Measurements from ENCODE around the gene DAPK2.
"Not testable (repeated sequence)": the region's sequence is repeated elsewhere in the genome, so short reads cannot be mapped to it uniquely, and the experiment has no call there.

DAPK2 gene

DNA sequence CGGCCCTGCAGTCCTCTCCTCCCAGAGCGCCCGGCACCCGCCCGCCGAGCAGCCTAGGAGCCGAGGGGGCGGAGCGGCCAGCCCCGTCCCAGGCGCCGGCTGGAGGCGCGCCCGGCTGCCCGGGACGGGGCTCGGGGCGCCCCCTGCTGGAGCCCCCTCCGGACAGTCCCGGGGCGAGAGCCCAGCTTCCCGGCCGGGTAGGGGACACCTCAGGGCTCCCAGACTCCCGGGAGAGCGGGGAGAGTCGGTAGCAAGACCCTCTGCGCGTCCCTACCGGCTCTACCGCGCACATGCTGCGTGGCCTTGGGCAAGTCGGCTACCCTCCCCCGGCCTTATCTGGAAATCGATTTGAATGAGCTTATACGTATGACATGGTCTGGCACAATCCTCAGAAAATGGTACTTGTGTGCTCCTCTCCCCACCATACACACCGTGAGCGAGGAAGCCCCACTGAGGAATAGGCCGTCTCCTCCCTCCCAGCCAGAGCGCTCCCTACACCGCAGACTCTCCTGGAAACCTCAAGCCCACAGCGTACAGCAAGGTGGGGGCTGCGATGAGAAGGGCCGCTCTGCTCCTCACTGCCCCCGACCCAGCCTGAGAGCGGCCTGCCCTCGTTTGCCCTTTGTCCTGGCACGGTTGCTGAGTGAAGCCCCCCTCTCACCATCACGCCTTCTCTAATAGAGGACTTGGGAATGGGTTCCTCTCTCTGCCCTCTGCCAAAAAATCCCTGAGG, at the start of gene DAPK2:
Gene DAPK2 (minus strand): TSS at position 65 of the 733 bp plus-strand sequence. CDS start 6,224 bp downstream, outside the sequence.
- DNase-seq, result peak; percentile 15

DNA sequence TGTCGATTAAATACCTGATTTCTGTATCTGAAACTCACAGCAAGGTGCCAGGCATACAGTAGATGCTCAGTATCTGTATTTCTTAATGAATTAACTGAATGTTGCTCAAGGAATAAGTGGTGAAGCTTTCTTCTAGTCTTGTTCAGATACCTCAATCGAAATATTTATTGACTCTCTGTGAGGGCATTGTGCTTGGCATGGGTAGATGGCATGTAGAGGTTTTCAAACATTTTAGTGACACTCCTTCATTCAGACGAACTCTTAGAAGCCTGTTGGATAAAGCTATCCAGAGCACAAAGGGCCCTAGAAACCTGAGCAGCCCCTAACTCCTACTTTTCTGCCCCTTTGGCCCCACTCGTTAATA, 49.1 kb upstream of the DAPK2 start:
- no peak for DNase-seq

DNA sequence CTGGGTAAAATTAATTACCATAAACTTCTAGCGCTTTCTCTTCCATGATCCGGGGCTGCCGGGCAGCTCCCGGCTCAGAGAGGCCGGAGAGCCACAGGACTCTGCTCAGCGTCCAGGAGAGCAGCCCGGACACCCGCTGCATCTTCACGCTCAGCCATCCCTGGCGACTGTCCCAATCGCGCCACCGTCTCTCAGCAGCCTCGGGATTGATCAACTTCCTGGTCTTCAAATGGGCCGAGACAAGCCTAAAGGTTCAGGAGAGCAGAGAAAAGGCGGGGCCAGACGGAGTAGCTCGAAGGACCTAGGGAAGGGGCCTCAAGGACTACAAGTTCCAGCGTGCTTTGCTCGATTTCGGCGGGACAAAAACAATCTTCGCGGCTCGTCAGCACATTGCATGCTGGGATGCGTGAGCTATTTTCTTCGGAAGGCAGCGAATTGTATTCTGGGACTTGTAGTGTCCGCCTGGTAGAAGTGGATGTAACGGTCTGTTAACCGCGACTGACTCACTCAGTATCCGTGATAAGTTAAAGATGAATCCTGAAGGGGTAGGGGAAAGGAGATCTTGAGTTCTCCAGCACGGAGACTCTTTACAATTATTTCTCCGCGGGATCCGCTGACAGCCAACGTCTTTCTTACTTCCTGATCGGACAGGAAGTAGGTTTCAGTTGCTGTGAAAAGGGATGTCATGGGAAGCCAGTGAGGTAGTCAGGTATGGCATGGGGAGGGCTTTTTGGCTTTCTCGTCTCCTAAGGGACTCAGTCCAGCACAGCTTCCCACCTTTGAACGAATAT, 47.5 kb upstream of the DAPK2 start, which contains the start of gene CIAO2A:
Gene CIAO2A (minus strand): TSS at position 212 of the 791 bp plus-strand sequence. CDS start 70 bp downstream, at position 142.
- peak; percentile 96 for DNase-seq

DNA sequence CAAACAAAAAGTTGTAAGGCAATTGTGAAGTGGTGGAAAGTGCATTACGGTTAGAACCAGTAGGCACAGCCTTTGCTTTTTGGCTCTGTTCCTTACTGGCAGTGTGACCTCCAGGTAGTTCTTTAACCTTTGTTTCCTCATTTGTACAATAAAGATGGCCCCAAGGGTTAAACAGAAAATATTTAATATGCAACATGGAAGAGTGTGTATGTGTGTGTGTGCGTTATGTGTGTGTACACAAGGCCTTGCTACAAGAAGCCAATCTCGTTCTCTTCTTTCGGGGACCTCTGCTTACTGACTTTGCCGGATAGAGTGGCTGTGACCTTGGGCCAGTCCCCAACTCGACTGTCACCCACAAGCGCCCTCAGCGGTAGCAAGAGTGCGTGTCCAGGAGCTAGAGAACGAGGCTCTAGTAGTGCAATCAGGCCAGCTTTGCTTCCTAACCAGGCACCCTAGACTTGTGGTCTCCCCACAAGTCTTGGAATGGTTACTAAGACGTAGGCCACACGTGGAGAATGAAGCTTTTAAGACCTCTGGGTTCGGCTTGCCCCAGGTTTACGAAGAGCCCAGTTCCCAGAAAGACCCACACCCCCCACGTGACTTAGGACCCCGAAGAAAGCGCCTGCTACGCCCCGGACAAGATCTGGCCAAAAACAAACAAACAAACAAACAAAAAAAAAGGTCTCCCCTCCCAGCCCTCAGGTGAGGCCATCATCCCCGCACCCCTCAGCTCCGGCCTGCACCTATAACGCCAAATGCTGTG, 46.8 kb upstream of the DAPK2 start:
- peak; percentile 17 for DNase-seq

DNA sequence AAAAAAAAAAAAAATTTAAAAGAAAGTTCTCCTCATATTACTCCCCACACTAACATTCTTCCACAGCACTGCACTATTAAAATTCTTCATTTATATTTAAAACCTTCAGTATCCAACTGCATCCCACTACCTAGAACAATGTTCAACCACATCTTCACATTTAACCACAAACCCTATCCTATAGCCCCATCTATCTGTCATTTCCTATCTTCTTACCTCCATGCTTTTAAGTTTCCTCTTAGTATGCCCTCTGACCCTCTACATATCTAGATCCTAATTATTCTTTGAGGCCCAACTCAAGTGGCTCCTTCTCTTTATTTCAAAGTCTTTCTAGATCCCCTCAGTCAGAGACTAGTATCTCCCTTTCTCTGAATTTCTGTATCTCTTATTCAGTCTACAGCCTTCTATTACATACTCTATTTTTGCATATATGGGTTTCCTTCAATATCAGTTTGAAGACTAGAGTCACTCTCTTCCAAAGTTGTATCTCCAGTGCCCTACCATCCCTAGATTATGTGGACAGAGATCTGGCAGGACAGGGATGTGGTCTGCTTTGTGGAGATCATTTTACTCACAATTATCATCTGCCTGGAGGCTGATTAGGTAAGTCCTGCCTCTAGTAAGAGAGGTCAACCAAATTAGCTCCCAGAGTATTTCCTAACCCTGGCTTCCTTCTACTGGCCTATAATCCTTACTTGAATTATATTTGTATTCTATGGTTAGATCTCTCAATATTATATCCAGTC, 46.0 kb upstream of the DAPK2 start:
- DNase-seq, result no peak

DNA sequence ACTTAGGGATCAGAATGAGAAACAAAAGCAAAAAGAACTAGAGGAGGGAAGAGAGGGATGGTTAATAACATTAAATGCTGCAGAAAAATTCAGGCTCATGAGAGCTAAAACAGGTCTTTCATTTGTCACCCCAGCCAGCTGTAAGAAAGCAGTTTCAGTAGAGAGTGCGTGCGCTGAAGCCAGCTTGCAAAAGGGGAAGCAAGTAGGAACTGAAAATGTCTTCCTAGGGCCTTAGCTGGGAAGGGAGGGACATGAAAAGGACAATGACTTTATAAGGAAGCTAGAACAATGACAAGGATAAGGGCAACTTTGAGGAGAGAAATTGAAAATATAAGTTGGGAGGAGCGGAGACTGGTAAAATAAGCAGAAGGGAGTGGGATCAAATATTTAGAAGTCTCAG, 44.2 kb upstream of the DAPK2 start:
- DNase-seq, result no peak

DNA sequence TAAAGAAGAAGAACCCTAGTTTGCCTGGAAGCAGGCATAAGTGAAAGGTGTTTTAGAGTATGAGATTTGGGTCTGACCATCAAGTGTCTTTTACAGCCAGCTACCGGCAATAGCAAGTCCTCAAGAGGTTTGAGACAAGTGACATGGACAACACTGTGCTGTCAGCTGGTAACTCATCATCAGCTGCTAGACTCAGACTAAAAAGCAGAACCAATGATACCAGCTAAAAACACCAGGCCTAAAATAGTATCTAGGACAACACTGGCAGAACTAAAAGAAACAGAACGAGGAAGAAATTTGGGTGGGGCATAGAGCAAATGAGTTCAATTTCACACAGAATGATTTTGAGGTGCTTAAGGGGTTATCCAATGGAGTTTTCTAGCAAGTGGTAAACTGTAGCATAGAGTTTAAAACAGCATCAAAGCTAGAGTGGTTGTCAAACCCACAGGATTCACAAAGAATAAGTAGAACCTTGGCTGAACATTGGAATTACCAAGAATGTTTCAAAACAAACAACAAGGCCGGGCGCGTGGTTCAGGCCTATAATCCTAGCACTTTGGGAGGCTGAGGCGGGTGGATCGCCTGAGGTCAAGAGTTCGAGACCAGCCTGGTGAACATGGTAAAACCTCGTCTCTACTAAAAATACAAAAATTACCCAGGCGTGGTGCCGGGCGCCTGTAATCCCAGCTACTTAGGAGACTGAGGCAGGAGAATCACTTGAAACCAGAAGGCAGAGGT, 43.4 kb upstream of the DAPK2 start:
- DNase-seq, result no peak

DNA sequence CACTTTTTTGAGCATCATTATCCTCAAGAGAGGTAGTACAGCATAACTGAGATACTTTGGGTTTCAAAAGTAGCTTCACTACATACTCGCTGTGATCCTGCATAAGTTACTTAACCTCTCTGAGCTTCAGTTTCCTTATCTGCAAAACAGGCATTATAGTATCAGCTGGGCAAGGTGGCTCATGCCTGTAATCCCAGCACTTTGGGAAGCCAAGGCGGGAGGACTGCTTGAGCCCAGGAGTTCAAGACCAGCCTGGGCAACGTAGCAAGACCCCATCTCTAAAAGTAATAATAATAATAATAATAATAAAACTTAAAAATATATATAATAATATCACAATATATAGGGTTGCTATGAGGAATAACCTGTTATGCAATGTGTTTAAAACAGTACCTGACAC, 36.5 kb upstream of the DAPK2 start:
- no peak for DNase-seq

DNA sequence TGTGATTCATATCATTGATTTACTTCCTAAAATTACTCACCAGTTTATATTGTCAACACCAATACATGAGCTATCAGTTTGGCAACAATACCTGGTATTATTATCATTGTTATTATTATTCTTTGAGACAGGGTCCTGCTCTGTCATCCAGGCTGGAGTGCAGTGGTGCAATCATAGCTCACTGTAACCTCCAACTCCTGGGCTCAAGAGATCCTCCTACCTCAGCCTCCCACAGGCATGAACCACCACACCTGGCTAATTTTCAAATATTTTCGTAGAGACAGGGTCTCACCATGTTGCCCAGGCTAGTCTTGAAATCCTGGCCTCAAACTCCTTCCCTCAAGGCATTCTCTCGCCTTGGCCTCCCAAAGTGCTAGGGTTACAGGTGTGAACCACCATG, 27.2 kb upstream of the DAPK2 start:
- not testable (repeated sequence) for DNase-seq

DNA sequence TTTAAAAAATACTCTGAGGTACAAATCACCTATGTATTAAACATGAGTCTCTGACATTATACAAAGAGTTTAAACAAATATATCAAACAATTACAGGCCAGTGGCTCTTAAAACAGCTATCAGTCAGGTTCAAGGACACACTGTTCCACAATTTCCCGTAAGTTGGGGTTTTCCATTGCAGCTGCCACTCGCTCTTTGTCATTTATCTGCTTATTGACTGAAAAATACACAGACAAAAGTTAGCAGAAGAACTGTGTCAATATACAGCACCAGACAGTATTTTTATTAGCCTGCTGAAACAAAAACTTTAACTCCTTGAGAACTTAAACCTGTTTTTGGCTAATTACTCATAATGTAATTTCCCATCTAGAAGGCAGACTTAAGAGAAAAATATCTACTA, 26.5 kb upstream of the DAPK2 start:
- no peak for DNase-seq

DNA sequence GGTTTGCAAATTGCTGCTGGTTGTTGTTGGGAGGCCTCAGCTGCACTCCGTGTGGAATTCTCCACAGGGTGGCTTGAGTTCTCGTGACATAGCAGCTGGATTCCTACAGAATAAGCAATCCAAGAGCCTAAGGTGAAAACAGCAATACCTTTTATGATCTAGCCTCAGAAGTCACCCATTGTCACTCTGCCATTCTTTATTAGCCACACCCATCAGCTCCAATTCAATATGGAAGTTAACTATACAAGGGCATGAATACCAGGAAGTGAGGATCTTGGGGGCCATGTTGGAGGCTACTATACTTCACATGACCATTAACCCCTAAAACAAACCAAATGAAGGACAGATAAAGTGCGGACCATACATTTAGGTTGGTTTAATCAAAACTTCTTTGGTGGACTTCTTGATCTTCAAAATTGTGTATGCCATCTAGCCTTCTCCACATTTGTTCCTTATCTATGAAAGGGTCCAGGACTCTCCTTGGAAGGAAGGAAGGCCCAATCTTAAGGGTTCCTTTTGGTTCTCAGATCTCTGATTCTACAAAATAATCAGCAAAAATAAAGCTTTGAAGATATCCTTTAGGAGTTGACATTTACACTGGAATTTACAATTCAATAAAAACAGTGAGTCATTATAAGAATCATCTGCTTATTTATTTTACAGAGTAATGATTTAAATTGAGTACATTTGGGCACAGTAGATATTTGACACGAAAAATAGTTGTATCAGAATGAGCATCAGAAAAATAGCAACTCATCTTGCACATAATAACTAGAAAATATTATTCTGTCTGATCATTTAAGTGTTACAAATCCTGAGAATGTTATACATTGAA, 25.9 kb upstream of the DAPK2 start:
- DNase-seq, result no peak

DNA sequence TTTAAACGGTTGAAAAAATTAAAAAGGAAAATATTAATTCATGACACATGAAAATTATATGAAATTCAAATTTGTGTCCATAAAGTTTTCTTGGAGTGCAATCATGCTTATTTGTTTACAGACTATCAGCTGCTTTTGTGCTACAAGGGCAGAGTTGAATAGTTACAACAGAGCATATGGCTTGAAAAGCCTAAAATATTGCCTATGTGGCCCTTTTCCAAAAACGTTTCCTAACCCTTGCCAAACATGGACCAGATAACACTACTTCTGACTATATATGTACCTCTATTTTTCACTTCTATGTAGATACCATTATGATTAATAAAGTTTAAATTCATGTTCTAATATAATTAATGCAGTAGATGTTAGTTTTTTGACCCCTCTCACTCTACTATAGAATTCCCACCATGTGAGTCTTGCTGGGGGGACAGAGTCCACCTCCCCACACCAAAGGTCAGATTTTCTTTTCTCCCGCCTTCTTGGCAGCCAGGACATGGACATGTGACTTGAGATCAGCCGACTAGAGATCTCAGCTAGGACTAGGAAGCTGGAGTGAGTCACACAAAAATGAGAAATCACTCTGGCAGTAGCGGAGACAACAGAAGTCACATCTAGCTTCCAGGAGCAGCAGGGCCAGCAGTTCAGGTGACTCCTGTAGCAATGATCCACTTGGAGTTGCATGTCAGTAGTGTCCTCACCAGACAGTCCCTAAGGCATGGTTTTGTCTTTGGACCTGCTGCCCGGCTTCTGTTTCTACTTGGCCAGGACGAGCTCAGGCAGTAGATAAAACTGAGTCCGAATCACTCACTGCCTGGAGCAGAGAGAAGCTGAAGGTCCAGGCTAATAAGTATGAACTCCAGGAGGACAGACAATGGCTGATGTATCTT, 24.9 kb upstream of the DAPK2 start:
- DNase-seq, result no peak

DNA sequence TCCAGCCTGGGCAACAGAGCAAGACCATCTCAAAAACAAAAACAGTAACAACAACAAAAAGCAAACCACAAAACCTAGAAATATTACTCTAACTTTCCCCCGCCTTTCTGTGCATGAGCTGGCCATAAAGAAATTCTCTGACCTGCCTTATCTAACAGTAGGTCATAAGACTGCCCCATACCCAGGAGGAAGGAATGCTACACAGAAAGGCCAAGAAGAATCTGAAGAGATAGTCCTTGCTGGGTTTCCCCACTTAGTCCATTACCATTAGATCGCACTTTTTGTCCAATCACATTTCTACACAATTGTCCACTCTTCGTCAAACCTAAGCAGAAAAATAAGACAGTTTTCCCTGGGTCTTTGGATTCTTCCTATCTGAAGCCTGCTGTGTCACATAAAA, 23.8 kb upstream of the DAPK2 start:
- DNase-seq, result no peak

DNA sequence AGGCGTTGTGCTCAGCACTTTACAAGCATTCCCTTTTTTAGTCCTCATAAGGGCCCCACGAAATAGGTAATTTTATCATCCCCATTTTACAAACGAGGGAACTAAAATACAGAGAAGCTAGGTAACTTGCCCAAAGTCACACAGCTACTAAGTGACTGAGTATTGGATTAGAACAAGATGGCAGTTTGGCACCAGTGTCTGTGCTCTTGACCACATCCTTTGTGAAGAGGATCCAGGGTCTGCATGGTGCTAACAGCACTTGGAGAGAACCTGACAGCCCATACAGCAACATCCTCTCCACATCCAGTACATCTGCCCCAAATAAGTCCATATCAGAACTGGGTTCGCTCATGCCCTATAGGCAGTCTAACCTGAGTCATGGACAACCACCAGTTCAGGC, 21.8 kb upstream of the DAPK2 start:
- DNase-seq, result no peak

DNA sequence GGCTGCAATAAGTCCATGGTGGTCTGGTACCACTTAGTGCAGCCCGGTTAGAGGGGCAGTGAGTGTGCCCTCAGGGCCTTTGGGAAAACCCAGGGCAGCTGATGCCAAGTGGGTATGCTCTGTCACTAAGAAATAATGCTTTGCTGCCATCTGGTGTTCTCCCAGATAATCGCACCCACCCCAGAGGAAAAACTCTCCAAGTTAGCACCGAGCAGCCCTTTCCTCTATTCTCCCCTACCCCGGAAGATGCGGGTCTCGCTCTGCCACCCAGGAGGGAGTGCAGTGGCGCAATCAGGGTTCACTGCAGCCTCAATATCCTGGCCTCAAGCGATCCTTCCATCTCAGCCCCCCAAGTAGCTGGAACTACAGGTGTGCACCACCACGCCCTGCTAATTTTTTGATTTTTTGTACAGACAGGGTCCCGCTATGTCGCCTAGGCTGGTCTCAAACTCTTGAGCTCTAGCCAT, 21.3 kb upstream of the DAPK2 start:
- peak; percentile 51 for DNase-seq

DNA sequence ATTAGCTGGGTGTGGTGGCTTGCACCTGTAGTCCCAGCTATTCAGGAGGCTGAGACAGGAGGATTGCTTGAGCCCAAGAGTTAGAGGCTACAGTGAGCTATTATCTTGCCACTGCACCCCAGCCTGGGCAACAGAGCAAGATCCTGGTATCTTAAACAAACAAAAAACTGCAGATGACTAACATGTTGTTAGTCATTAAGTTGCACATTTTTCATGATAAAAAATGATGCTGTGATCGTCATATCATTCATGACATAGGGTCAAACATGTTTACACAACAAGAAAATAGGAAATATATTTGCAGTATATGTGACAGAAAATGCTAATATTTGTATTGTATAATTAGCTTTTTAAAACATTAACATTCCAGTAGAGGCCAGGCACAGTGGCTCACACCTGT, 20.2 kb upstream of the DAPK2 start:
- no peak for DNase-seq

DNA sequence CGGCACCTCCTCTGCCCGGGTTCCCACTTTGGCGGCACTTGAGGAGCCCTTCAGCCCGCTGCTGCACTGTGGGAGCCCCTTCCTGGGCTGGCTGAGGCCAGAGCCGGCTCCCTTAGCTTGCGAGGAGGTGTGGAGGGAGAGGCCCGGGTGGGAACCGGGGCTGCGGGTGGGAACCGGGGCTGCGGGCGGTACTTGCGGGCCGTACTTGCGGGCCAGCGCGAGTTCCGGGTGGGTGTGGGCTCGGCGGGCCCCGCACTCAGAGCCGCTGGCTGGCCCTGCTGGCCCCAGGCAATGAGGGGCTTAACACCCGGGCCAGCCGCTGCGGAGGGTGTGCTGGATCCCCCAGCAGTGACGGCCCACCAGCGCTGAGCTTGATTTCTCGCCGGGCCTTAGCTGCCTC, 14.4 kb upstream of the DAPK2 start:
- no peak for DNase-seq

DNA sequence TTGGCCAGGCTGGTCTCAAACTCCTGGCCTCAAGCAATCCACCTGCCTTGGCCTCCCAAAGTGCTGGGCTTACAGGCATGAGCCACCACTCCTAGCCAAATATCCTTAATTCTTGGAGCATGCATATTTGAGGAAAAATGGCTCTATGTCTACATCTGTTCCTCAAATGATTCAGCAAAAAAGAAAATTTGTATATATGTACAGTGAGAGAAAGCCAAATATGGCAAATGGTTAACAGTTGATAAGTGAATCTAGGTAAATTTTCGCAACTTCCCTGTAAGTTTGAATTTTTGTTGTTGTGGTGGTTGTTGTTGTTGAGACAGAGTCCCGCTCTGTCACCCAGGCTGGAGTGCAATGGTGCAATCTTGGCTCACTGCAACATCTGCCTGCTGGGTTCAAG, 12.8 kb upstream of the DAPK2 start:
- DNase-seq, result not testable (repeated sequence)

DNA sequence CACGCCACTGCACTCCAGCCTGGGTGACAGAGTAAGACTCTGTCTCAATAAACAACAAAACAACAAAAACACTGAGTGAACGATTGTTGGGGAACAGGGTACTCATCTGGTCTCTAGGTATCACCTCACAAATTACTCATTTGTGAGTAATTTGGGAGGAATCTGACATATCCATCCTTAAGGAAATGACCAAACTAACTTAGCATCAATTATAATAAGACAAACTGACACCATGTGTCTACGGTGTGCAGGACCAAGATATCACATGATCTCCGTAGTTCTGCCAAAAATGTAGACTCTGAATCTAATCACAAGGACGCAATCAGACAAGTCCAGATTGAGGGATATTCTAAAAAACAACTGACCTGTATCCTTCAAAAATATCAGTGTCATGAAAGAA, 12.0 kb upstream of the DAPK2 start:
- DNase-seq, result no peak

DNA sequence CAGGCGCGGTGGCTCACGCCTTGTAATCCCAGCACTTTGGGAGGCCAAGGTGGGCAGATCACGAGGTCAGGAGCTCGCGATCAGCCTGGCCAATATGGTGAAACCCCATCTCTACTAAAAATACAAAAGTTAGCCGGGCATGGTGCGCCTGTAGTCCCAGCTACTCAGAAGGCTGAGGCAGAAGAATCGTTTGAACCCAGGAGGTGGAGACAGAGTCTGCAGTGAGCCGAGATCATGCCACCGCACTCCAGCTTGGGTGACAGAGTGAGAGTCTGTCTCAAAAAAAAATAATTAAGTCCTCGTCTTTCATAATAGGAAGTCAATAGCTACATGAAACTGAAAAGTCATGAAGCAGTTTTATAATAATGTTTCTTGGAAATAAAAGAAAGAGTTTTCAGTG, 7.4 kb upstream of the DAPK2 start:
- not testable (repeated sequence) for DNase-seq

Data from NCI-H1092 (cell line).